ENCODE measurements around the gene SLC39A9.
"Not testable (repeated sequence)": the region's sequence is repeated elsewhere in the genome, so short reads cannot be mapped to it uniquely, and the experiment has no call there.

SLC39A9 gene

DNA sequence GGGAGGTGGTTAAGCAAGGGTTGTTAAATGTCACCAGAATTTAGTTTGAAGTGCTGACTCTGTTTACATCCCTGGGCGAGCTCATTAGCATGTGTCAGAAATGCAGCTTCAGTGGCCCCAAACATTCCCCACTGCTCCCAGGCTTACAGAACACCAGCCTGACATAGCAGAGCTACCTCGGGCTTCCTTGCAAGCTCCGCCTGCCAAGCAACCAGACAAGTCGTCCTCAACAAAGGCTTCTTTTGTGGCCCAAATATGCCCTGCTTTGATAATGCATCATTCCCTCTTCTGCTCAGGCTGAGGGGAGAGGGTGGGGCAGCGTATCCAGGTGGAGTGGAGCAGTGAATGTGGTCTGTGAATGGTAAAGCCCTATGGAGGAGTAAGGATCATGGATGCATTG, 28.4 kb upstream of the SLC39A9 start:
- DNase-seq (ENCODE audit: low spot score) = no peak

DNA sequence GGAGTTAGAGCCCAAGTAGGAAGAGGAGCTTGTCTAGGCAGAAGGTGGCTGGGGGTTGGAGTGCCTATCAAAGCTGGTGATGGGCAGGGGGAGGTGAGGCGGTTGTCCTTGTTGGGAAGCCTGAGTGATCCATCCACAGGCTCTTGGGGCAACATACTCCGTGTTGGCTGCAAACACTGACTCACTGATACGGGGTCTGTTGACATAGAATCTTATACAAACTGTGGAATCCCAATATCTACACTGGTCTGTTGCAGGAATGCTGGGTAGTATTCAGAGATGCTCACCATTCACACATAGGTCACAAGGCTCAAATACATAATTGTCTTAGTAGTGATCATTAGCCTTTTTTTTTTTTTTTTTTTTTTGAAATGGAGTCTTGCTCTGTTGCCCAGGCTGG, 26.3 kb upstream of the SLC39A9 start:
- no peak for DNase-seq (ENCODE audit: low spot score)

DNA sequence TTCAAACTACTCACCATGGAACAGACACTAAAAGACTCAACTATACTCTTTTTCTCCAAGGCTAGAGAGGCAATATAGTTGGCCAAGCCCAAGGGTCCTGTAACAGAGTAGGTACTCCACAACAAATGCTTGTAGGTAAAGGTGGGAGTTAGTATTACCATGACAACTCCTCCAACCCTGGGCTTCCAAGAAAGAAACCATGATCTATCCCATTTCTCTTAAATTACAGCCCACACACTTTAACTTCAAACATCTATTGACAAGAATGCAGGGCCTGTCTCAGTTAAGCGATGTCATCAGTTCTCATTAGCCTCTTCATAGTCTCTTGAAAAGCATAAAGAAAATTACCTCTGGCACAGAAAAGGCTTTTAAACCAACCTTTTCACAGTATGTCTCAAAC, 25.4 kb upstream of the SLC39A9 start:
- DNase-seq (ENCODE audit: low spot score) = no peak

DNA sequence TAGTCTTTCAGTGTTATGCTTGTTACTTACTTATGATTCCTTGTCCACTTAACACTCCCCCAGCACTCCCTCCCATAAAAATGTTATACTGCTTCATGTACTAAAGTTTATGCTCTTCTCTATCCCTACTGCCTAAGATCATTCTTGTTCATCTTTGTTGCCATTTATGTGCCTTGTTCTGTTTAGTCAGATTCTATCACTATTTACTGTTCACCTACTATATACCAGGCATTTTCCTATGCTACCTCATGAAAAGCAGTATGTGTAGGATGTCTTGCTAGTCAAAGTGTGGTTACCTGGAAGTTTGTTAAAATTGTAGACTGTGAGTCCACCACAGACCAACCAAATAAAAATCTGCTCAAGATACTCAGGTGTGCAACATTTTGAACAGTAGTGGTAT, 24.3 kb upstream of the SLC39A9 start:
- no peak for DNase-seq (ENCODE audit: low spot score)

DNA sequence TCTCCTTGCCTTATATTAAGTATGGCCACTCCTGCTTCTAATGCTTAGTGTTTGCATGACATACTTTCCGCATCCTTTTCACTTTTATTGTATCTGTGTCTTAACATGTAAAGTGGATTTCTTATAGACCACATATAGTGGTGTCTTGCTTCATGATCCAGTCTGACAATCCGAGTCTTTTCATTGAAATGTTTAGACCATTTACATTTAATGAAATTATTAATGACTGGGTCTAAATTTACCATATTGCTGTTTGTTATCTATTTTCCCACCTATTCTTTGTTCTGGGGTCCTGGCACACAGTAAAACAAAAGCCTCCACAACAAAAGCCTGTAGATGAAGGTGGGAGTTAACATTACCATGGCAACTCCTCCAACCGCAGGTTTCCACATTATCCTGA, 23.3 kb upstream of the SLC39A9 start:
- DNase-seq (ENCODE audit: low spot score) = no peak

DNA sequence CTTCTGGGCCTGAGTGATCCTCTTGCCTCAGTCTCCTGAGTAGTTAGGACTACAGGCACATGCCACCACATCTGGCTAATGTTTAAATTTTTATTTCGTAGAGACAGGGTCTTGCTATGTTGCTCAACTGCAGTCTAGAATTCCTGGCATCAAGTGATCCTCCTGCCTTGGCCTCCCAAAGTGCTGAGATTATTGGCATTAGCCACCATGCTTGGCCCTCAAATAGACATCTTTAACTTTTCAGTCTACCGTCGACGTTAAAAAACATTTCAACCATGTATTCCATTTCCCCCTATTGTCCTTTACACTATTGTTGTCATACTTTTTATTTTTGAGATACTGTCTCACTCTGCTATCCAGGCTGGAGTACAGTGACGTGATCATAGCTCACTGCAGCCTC, 22.8 kb upstream of the SLC39A9 start:
- DNase-seq (ENCODE audit: low spot score) = no peak

DNA sequence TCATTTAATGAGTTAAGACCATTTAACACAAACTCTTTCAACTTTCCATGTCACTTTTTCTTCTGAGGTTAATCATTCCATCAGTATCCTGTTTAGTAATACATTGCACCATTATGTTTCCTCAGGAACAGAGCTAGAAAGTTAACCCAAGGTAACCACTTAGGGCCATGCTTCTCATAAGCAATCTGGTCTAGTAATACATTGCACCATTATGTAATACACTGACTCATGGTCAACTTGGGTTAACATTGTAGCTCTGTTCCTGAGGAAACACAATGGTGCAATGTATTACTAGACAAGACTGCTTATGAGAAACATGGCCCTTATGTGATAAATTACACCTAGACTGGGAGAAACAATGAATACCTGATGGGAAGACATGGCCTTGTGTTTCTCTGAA, 22.1 kb upstream of the SLC39A9 start:
- DNase-seq (ENCODE audit: low spot score) = no peak

DNA sequence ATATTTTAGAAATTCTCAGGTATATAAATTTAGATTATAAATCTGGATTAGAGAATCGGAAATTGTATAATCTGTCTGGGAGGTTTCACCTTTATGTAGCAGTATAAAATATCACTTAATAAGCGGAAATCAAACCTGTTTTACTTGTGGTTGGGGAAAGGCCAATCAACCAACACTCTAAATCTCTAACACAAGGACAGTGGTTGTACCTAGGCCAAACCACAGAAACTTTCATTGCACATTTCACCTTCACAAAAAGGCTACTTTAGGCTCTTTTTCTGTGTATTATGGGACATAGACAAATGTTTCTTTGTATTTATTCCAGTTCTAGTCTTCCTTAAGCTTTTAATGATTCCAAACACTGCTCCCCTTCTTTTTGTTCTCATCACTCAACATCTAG, 20.2 kb upstream of the SLC39A9 start:
- DNase-seq (ENCODE audit: low spot score) = no peak

DNA sequence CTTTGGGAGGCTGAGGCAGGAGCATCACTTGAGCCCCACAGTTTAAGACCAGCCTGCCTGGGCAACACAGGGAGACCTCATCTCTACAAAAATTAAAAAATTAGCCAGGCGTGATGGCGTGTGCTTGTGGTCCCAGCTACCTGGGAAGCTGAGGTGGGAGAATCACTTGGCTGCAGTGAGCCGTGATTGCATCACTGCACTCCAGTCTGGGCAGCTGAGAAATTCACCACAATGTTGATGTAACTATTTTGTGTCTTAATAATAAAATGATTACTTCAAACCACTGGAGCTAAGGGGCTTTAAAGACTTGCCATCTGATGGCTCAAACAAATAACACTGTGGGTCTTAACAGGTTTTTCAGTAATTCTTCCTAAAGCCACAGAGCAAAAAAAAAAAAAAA, 11.2 kb upstream of the SLC39A9 start:
- no peak for DNase-seq (ENCODE audit: low spot score)

- not testable (repeated sequence) for DNase-seq (ENCODE audit: low spot score)
Measured at GRCh38 chr14:69391400-69391799, 7.1 kb upstream of the SLC39A9 start.

GRCh38 chr14:69392481-69392880, 6.0 kb upstream of the SLC39A9 start:
- no peak for DNase-seq (ENCODE audit: low spot score)

GRCh38 chr14:69395929-69396328, 2.6 kb upstream of the SLC39A9 start:
- no peak for DNase-seq (ENCODE audit: low spot score)

DNA sequence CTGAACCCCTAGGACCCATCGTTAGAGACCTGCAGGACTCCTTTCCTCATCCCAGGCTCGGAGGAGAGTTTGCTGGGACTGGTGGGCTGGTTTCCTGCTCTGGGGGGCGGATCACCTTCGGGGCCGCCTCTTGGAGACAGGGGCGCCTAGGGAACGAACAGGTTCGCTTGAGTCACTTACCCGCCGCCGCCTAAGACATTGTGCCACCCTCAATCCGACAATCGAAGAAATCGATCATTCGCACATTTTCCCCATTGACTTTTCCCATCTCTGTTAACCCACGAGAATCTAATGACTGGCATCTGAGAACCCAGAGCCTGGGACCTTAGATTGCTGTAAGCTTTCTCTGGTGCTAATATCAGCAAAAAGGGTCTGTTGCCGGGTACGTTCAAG, 322 bp downstream of the SLC39A9 start:
- no peak for DNase-seq (ENCODE audit: low spot score)

DNA sequence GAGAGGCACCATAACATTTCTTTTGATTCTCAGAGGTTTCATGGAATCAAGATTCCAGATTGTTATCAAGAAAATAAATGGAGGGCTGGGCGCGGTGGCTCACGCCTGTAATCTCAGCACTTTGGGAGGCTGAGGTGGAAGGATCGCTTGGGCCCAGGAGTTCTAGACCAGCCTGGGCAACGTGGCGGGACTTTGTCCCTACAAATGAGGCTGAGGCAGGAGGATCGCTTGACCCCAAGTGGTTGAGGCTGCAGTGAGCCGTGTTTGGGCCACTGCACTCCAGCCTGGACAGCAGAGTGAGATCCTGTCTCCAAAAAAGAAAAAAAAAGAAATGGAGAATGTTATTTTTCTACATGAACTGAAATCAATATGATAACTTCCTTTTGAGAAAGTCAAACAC, 1.3 kb downstream of the SLC39A9 start:
- no peak for DNase-seq (ENCODE audit: low spot score)

- DNase-seq (ENCODE audit: low spot score) = no peak
Measured at GRCh38 chr14:69400154-69400553, 1.7 kb downstream of the SLC39A9 start.

GRCh38 chr14:69401841-69402240, 3.3 kb downstream of the SLC39A9 start:
- DNase-seq (ENCODE audit: low spot score) = no peak

DNA sequence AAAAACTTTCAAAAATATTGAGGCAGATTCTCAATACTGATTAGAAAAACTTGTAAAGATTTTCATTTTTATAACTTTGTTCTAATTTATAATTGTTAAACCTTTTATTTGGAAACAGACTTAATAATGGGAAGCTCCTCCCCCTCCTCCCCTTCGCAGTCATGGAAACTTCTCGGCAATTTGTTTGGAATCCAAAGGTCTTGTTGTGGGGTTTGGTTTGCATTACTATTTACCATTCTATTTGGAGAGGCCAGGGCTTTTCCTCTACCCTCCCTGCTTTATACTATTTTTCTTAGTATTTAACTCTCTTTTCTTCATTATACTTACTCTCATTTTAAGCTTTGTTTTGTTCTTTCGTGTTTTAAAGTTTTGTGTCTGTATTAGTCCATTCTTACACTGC, 6.0 kb downstream of the SLC39A9 start:
- DNase-seq (ENCODE audit: low spot score) = no peak

DNA sequence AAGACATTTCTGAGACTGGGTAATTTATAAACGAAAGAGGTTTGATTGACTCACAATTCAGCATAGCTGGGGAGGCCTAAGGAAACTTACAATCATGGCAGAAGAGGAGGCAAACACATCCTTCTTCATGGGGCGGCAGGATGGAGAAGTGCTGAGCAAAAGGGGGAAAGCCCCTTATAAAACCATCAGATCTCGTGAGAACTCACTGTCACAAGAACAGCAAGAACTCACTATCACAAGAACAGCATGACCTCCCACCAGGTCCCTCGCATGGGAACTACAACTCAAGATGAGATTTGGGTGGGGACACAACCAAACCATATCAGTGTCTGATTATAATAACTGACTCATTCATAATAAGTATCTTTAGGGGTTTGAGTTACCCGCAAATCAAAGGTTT, 6.4 kb downstream of the SLC39A9 start:
- no peak for DNase-seq (ENCODE audit: low spot score)

DNA sequence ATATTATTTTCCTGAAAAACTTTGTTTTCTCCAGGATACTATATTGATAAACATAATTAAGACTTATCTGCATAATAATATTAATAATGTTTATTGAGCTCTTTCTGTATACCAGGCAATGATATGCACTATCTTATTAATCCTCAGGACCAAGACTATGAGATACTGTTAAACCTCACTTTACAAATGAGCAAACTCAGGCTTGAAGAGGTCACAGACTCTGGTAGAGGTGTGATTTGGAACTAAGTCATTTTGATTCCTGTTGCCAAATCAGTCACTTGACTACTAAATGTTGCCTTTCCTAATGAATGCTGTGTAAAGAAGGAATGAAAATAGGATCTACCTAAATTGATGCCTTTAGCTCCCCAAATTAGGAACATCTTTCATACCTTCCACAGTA, 7.3 kb downstream of the SLC39A9 start:
- DNase-seq (ENCODE audit: low spot score) = no peak

DNA sequence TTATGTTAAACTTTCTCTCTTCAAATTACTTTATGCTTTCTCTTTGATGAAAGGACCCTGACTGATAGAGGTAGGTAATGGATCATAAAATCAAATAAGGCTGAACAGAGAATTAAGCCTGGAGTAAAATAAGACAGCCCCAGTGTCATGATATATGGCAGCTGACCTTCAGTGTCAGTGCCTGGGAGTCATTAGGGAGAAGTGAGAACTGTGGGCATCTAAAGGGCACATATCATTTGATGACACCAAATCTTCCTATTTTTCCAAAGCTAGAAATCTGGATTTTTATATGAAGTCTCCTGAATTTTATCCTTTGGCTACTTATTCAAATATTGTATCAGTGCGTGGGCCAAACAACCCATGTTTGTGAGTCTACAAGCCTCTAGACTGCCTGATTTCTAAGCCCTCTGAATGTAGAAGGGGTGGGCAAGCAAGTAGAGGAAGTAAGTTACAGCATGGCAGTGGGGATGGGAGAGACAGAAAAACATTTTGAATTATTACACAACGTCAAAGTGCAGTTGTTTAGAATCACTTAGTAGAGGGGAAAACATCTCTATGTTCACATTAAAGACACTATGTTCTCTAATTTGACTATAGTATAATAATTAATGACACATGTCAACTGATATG, 10.0 kb downstream of the SLC39A9 start:
- no peak for DNase-seq (ENCODE audit: low spot score)

GRCh38 chr14:69413483-69413882, 15.0 kb downstream of the SLC39A9 start:
- no peak for DNase-seq (ENCODE audit: low spot score)

DNA sequence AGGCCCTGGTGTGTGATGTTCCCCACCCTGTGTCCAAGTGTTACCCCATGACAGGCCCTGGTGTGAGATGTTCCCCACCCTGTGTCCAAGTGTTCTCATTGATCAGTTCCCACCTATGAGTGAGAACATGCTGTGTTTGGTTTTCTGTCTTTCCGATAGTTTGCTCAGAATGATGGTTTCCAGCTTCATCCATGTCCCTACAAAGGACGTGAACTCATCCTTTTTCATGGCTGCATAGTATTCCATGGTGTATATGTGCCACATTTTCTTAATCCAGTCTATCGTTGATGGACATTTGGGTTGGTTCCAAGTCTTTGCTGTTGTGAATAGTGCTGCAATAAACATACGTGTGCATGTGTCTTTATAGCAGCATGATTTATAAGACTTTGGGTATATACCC, 17.6 kb downstream of the SLC39A9 start:
- DNase-seq (ENCODE audit: low spot score) = not testable (repeated sequence)

DNA sequence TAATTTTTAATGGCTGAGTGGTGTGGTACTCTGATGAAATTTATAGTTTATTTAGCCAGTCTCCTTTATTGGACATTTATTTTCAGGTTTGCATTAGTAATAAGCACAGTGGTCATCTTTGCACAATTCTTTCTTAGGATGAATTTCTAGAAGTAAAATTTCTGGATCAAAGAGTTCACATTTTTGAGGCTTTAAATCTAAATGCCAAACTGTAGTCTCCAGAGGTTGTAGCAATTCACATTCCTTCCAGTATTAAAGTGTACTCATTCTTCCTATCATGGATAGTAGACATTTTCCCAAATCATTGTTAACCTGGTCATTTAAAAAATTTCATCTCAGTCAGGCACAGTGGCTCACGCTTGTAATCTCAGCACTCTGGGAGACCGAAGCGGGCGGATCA, 24.8 kb downstream of the SLC39A9 start:
- DNase-seq (ENCODE audit: low spot score) = no peak

DNA sequence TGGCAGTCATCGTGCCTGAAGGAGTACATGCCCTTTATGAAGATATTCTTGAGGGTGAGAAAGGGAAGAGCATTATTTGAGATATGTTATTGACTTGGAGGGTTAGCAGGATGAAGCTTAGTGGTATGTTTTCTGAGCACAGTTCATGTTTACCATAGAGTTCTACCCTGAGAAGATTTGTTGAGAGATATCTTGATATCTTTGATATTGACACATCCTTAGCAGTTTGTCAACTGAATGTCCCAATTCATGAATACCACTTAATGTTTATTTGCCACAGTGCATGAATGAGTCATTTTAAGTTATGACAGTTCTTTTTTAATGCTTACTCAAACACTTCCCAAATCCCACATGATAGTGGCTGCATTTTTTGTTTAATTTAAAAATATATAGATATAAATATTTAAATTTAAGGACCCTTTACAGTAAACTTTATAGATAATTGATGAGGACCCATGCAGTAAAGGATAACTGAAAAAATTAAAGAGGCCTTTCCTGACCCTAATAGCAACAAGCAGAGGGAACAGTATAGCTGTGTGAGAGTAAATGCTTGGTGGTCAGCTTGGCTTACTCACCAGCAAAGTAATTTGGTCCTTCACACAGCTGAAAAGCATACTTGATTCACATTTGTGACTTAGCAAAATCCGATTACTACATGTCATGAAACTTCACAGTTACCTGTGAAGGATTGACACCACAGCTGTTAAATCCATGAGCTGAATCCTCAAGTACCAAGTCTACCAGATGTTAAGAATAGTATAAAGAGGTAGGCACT, 25.8 kb downstream of the SLC39A9 start:
- DNase-seq (ENCODE audit: low spot score) = no peak

Measured in activated CD4-positive, alpha-beta T cell treated with anti-CD3 and anti-CD28 coated beads, Interleukin-2, Interleukin-4, amounts not matched to agents 100 ng/mL and 50 ng/mL, durations not matched to agents 16 hours and 8 hours (primary cell).